Measurements from ENCODE around the gene CASS4.
A peak's percentile ranks its signal among the peaks of the same experiment; 100 is the strongest.

The CASS4 gene

DNA sequence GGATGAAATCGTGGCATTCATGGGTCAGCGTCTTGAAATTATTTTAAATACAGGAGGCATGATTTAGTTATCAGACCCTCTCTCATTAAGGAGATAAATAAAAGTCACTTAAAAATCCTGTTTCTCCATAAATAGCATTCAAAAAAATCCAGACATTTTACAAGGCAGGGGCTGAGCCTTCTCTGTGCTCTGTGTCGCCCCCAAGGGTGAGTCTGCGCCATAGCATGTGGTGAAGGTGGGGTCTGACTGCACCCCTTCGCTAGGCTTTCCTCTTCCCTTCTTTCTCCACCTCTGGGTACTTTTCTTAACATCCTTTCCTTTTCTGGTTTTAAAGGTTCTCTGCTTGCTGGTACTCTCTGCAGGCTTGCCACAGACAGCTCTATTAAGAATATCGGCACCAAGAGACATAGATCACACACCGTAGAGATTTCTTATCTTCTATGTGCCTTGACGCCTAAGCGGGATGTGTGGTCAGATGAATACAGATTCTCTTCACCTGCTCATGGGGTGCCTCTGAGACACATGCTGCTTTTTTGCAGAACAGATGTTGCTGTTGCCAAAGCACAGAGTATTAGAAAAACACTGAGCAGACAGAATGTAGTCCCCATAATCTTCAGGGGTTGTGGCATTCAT lies 92.4 kb downstream of the CASS4 start:
- peak in 1 of 3 donors; percentile 9 for DNase-seq (ENCODE audit: low read depth in 3 of 3)

DNA sequence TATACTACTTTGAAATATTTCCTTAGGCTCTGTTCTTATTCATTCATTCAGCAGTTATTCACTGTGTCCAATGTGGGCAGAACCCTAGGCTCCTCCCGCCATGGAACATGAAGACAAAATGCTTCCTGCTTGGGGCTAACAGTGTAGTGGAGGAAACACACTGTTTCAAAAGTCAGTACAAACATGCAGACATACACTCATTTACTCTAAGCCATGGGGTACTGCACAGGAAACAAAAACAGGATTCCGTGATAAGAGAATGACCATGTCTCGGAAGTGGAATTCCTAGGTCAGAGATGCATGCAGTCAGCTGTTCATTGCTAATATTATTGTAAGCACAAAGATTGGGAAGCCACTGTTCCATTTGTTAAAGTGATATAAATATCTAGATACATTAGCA lies 94.0 kb downstream of the CASS4 start:
- no peak for DNase-seq (ENCODE audit: low read depth in 3 of 3)

Data from stimulated activated CD4-positive, alpha-beta T cell treated with anti-CD3 and anti-CD28 coated beads, TNF-alpha, amount 100 ng/mL, for 48 hours (primary cell).